ENCODE measurements around the gene LDLRAD4.
A peak's percentile ranks its signal among the peaks of the same experiment; 100 is the strongest.

The LDLRAD4 gene

DNA sequence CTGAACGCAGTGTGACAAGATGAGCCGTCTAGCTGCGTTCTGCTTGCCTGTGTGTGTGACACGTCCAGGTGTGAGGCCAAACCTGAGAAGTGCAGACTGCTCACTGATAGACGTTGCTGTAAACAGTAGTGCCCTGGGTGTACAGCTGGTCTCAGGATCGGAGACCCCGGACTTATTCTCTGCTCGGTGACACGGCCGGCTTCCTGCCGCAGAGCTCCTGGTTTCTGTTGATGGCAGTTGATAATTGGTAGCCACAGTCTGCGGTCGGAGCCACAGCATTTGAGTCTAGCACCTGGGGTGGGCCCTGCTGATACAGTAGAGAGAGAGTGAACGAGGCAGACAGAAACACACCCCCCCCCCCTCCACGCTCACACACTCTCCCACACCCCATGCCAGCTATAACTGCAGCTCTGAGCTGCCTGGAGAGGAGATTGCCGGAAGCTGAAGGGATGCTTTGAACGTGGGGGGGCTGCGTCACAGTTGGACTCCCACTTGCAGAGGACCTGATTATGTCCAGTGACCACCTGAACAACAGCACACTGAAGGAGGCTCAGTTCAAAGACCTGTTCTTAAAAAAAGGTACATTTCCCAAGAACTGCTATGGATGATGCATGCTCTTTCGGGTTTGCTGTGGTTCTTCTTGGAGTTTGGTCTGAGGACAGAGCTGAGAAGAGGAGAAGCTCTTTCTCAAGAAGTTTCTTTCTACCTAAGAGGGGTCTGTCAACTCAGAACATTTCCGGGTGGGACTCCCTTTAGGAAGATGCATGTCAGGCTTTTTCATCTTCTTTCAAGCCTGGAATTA, 393.8 kb downstream of the LDLRAD4 start:
- no peak overlapping the region for H3K4me3 ChIP-seq (replicated peaks in 1 of 2; ENCODE audit: low read depth in 2 of 2, low read length in 2 of 2)
- peak in 1 of 2 donors; percentile 2 for DNase-seq (ENCODE audit: low read depth in 2 of 2)
- TF ChIP-seq, protein P1, sequence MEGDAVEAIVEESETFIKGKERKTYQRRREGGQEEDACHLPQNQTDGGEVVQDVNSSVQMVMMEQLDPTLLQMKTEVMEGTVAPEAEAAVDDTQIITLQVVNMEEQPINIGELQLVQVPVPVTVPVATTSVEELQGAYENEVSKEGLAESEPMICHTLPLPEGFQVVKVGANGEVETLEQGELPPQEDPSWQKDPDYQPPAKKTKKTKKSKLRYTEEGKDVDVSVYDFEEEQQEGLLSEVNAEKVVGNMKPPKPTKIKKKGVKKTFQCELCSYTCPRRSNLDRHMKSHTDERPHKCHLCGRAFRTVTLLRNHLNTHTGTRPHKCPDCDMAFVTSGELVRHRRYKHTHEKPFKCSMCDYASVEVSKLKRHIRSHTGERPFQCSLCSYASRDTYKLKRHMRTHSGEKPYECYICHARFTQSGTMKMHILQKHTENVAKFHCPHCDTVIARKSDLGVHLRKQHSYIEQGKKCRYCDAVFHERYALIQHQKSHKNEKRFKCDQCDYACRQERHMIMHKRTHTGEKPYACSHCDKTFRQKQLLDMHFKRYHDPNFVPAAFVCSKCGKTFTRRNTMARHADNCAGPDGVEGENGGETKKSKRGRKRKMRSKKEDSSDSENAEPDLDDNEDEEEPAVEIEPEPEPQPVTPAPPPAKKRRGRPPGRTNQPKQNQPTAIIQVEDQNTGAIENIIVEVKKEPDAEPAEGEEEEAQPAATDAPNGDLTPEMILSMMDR (IDR thresholded peaks at IDR 0.05; ENCODE audit: low read depth, low read length): no peak

DNA sequence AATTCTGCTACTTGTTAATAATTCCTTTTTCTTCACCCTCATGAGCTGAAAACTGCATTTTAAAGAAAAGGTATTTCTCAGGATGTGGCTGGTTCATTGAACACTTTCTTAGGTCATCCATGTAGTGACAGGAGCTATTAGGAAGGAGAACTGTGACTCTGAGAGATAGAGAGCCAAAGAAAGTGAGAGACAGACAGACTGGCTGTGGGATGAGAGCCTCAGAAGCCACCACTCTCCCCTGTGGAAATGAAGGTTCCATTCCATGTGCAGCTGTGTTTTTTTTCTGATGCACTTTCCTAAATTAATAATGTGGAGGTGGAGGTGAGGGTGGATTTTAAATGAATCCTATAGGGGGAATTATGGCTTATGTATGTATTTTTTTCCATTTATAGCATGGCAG, 394.5 kb downstream of the LDLRAD4 start:
- H3K4me3 ChIP-seq (replicated peaks in 1 of 2; ENCODE audit: low read depth in 2 of 2, low read length in 2 of 2): no peak overlapping the region
- TF ChIP-seq, protein P1 (IDR thresholded peaks at IDR 0.05; ENCODE audit: low read depth, low read length): no peak
- no peak for DNase-seq (ENCODE audit: low read depth in 2 of 2)

DNA sequence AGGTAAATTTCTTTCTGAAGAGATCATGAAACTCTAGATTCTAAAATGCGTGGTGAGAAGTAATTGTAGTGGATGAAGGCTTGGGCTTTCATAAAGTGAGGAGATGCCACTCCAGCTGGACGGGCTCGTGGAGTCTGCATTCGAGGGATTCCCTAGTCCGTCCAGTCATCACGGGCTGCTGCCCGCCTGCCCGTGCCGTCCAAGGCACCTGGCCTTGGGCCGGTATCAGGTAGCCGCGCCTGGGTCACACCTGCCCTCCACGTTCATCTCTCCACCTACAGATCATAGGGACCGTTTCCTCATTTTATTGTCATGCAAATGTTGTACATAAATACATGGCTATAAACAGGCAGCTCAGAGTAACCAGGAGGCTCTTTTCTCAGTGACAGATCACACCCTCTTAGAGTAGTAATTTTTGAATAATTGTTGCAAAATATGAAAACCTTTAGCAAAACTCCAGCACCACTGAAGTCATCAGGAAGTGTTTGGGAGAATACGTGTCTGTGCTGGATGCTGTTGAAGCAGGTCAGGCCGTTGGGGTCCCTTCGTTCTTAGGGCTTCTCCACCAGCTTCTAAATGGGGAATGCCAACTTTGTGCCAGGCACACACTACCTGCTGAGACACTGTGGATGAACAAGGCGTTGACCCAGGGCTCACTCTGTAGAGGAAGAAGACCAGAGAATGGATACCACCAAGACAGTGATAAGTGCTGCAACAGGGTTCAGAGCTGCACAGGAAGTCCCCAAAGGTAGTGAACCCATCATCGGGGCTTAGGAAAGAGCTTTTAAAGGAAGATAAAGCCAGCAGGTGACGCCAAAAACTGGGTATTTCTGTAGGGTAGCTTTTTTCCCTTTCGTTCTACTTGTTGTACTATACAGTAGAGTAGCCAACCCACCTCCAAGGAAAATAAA, 395.3 kb downstream of the LDLRAD4 start:
- H3K4me3 ChIP-seq (replicated peaks in 1 of 2; ENCODE audit: low read depth in 2 of 2, low read length in 2 of 2): no peak overlapping the region
- DNase-seq (ENCODE audit: low read depth in 2 of 2): no peak
- TF ChIP-seq, protein P1 (IDR thresholded peaks at IDR 0.05; ENCODE audit: low read depth, low read length): no peak

DNA sequence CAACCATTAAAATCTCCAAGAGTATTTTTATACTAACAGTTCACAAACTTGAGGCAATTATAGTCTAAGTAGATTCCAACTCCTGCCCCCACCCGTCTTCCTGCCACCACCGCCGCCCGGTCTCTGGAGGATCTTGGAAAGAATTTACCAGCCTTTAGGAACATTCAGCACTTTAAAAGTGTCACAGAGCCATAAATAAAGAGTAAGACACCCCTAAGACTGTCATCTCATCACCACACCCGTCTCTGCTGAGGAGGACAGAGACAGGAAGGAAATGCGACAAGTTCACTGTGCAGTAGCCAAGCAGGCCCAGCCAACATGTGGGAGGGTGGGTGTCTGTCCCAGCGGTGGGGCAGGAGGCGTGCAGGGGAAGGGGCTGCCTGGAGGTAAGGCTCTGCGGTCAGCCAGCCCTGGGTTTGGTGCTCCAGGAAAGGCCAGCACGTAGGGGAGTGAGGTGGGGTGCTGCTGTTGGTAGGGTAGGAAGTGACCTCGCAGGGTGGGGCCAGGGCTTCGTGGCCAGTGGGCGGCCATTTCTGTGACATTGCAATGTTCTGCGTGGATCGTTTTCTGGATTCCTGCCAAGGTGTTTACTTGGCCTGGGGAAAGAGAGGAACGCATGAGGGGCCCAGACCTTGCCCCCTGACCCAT, 396.2 kb downstream of the LDLRAD4 start:
- no peak for DNase-seq (ENCODE audit: low read depth in 2 of 2)

DNA sequence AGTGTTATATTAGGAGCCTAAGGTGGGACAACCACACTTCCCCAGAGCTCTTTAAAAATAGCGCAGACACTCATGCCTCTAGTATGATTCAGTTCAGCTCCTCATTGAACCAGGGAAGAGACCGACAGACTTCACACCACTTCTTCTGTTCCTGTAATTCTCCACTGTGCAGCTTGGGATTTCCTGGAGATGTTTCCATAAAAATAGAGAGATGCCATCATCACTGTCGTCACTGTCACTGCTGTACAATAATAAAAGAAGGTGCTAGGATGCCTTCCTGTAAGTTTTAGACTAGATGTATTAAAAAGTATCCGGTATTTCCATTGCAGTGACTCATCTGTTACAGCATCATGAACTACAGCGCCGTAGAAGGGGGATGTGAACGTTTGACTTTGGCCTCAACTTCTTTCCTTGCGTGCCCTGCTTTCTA, 396.9 kb downstream of the LDLRAD4 start:
- no peak overlapping the region for H3K4me3 ChIP-seq (replicated peaks in 1 of 2; ENCODE audit: low read depth in 2 of 2, low read length in 2 of 2)
- DNase-seq (ENCODE audit: low read depth in 2 of 2): no peak
- TF ChIP-seq, protein P1 (IDR thresholded peaks at IDR 0.05; ENCODE audit: low read depth, low read length): no peak

More for the DNA sequence above, 396.2 kb downstream of the LDLRAD4 start:
- H3K4me3 ChIP-seq (replicated peaks in 1 of 2; ENCODE audit: low read depth in 2 of 2, low read length in 2 of 2): no peak overlapping the region
- TF ChIP-seq, protein P1 (IDR thresholded peaks at IDR 0.05; ENCODE audit: low read depth, low read length): no peak

DNA sequence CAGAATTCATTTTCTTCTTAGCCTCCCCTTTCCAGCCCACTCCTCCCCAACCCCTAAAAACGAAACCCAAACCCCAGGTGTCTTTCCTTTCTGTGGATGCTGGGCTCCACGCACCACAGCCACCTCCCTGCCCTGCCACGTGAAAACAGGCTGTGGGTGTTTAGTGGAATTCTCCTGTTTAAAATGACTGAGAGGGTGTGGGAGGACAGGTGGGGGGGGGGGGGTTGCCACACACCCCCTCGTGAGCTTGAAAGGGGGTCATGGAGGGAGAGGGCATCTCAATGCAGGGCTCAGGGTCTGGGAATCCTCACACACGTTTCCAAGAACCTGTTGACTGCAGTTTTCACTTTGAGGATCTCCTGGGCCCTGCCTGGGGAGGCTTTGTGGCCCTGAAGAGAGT, 397.5 kb downstream of the LDLRAD4 start:
- no peak overlapping the region for H3K4me3 ChIP-seq (replicated peaks in 1 of 2; ENCODE audit: low read depth in 2 of 2, low read length in 2 of 2)
- TF ChIP-seq, protein P1 (IDR thresholded peaks at IDR 0.05; ENCODE audit: low read depth, low read length): no peak
- no peak for DNase-seq (ENCODE audit: low read depth in 2 of 2)
